Measurements from ENCODE around the gene NLRC3.

DNA sequence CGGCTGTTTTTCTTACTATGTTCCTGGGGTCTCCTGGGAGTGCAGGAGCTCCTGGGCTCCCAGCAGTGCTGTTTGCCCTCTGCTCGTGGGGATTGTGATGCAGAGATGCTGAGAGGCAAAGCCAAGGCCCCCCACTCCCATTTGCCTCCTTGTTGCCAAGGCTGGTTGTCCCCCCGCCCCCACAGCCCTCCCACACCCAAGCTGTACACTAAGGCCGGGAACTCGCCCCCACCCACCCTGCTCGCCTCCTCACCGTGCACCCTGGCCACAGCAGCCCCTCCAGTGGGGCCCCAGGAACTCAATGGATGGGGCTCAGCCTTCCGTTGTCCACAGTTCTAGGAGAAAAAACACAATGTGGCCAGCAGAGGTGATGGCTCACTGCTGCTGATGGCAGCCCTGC, 10.2 kb downstream of the NLRC3 start:
- no peak for TF ChIP-seq POLR2A (IDR thresholded peaks at IDR 0.05; ENCODE audit: low read length)
- no peak for TF ChIP-seq GATA1 (IDR thresholded peaks at IDR 0.05; ENCODE audit: low read depth, low read length)

All from erythroblast (primary cell).